Measurements from ENCODE around the gene FOXK1.

The FOXK1 gene

GRCh38 chr7:4747013-4747412, 64.9 kb downstream of the FOXK1 start:
- DNase-seq, result no peak

- no peak for DNase-seq
These were observed 65.7 kb downstream of the FOXK1 start for GRCh38 chr7:4747746-4748145.

- no peak for DNase-seq
These were observed 66.2 kb downstream of the FOXK1 start for GRCh38 chr7:4748231-4748681.

- DNase-seq, result no peak
These were observed 67.3 kb downstream of the FOXK1 start for GRCh38 chr7:4749363-4749762.

- DNase-seq, result no peak
These were observed 67.7 kb downstream of the FOXK1 start for GRCh38 chr7:4749798-4750197.

- no peak for DNase-seq
These were observed 69.4 kb downstream of the FOXK1 start for GRCh38 chr7:4751398-4751947.

- DNase-seq, result peak; percentile 58
These were observed 71.7 kb downstream of the FOXK1 start for GRCh38 chr7:4753598-4754432.

GRCh38 chr7:4754433-4755010, 72.4 kb downstream of the FOXK1 start:
- DNase-seq, result no peak

- DNase-seq, result no peak
These were observed 73.0 kb downstream of the FOXK1 start for GRCh38 chr7:4755045-4755444.

GRCh38 chr7:4758111-4758510, 76.0 kb downstream of the FOXK1 start:
- DNase-seq, result no peak

- no peak for DNase-seq
These were observed 76.7 kb downstream of the FOXK1 start for GRCh38 chr7:4758791-4759190.

- DNase-seq, result no peak
These were observed 77.1 kb downstream of the FOXK1 start for GRCh38 chr7:4759211-4759610.

GRCh38 chr7:4760952-4761351, 78.9 kb downstream of the FOXK1 start:
- no peak for DNase-seq

- no peak for DNase-seq
These were observed 80.3 kb downstream of the FOXK1 start for GRCh38 chr7:4762121-4763055.

GRCh38 chr7:4763091-4763793, 81.1 kb downstream of the FOXK1 start:
- no peak for DNase-seq

GRCh38 chr7:4763794-4764185, 81.7 kb downstream of the FOXK1 start:
- DNase-seq, result no peak

GRCh38 chr7:4764402-4765007, 82.4 kb downstream of the FOXK1 start:
- DNase-seq, result no peak

- no peak for DNase-seq
These were observed 83.8 kb downstream of the FOXK1 start for GRCh38 chr7:4765776-4766490.

GRCh38 chr7:4766666-4767519, 84.8 kb downstream of the FOXK1 start:
- no peak for DNase-seq

Measured in hematopoietic multipotent progenitor cell treated with erythropoietin and hydrocortisone succinate and interleukin-3 and kit ligand, for 8 days (in vitro differentiated cells).